Nephron progenitor cell (in vitro differentiated cells): ENCODE data around the gene PLXND1.

ENCODE experiments used
- DNase-seq: peaks from one replicate; pipeline ENCODE4 v3.0.0; 2021
- H3K27ac Mint-ChIP-seq: 2 replicates; pipeline ENCODE4 v1.8.0; 2021; ENCODE audit warnings: mild to moderate bottlenecking, moderate library complexity, mixed read lengths
- H3K27me3 Mint-ChIP-seq: 2 replicates; pipeline ENCODE4 v1.8.0; 2021; ENCODE audit warnings: mild to moderate bottlenecking, low read depth, mixed read lengths; ENCODE audit not compliant: poor library complexity
- H3K36me3 Mint-ChIP-seq: 2 replicates; pipeline ENCODE4 v1.8.0; 2021; ENCODE audit warnings: low read depth, mixed read lengths
- H3K4me1 Mint-ChIP-seq: 2 replicates; pipeline ENCODE4 v1.8.0; 2021; ENCODE audit warnings: mixed read lengths
- H3K4me3 Mint-ChIP-seq: 2 replicates; pipeline ENCODE4 v1.8.0; 2021; ENCODE audit warnings: mild to moderate bottlenecking, moderate library complexity, mixed read lengths
- H3K9me3 Mint-ChIP-seq: 2 replicates; pipeline ENCODE4 v1.8.0; 2021; ENCODE audit warnings: mild to moderate bottlenecking, moderate library complexity, mixed read lengths
- TF ChIP-seq, protein P1 (sequence below): fragments of 200-600 bp; sonication (generic); IDR thresholded peaks from 2 replicates; pipeline ENCODE4 v1.5.0; 2021; ENCODE audit warnings: antibody characterized with exemption

Gene PLXND1

DNA sequence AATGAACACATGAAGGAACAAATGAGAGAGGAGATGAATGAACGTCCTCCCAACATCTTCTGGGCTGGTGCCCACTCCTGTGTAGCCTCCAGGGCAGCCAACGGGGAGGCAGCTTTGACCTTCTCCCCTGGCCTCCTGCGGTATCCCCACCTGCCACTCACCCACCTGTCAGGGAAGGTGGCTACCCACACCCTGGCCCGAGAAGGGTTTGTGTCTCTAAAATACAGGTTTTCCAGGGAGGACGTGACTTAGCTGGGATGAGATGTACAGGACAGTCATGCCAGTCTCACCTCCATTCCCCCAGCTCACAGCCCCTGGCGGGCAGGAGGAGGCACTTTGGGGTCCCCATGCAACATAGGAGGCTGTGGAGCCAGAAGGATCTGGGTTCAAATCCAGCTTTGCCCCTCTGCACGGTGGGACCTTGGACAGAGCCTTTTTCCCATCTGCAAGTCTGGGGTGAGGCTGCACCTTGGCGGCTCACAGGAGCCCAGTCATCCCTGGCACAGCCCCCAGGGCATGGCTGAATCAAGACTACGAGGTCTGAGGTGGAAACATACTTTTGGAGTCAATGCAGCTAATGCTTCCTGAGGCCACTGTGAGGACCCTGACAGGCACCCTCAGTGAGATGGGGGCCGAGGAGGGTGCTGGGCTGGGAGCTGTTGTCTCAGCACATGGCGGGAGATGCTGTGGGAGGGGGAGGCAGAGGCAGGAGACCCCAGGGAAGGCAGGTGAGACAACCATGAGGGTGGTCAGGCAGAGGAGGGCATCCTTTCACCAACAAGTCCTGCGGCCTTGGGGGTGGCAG lies 11.1 kb upstream of the PLXND1 start:
- H3K9me3 Mint-ChIP-seq: no peaks in the 10 kb centered on the region
- DNase-seq: no peak
- H3K4me3 Mint-ChIP-seq: no peak overlapping the region
- TF ChIP-seq, protein P1, sequence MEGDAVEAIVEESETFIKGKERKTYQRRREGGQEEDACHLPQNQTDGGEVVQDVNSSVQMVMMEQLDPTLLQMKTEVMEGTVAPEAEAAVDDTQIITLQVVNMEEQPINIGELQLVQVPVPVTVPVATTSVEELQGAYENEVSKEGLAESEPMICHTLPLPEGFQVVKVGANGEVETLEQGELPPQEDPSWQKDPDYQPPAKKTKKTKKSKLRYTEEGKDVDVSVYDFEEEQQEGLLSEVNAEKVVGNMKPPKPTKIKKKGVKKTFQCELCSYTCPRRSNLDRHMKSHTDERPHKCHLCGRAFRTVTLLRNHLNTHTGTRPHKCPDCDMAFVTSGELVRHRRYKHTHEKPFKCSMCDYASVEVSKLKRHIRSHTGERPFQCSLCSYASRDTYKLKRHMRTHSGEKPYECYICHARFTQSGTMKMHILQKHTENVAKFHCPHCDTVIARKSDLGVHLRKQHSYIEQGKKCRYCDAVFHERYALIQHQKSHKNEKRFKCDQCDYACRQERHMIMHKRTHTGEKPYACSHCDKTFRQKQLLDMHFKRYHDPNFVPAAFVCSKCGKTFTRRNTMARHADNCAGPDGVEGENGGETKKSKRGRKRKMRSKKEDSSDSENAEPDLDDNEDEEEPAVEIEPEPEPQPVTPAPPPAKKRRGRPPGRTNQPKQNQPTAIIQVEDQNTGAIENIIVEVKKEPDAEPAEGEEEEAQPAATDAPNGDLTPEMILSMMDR: no peak
- H3K4me1 Mint-ChIP-seq: peaks cover 47% of the 10 kb centered on the region
- no peak overlapping the region for H3K27ac Mint-ChIP-seq
- H3K36me3 Mint-ChIP-seq: no peaks in the 10 kb centered on the region
- peaks cover 15% of the 10 kb centered on the region for H3K27me3 Mint-ChIP-seq

DNA sequence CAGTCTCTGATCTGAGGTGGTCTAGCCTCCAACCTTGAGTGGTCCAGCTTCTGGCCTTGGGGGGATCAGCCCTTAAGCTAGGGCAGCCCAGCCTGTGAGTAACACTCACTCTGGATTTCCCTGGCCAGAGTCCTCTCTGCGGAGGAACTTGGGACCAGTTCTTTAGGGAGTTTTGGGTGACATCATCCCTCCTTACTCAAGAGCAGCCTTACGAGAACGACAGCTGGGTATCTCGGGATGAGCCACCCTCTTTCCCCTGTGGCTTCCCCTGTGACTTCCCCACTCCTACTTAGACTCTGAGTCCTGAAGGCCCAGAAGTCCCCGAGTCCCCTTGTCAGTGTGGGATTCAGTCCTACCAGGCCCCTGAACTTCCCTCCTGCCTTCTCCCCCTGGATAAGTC lies 10.2 kb upstream of the PLXND1 start:
- H3K9me3 Mint-ChIP-seq: no peaks in the 10 kb centered on the region
- DNase-seq: no peak
- H3K27me3 Mint-ChIP-seq: peaks cover 15% of the 10 kb centered on the region
- TF ChIP-seq, protein P1: no peak
- H3K4me1 Mint-ChIP-seq: peaks cover 46% of the 10 kb centered on the region
- H3K36me3 Mint-ChIP-seq: no peaks in the 10 kb centered on the region
- no peak overlapping the region for H3K4me3 Mint-ChIP-seq
- no peak overlapping the region for H3K27ac Mint-ChIP-seq

DNA sequence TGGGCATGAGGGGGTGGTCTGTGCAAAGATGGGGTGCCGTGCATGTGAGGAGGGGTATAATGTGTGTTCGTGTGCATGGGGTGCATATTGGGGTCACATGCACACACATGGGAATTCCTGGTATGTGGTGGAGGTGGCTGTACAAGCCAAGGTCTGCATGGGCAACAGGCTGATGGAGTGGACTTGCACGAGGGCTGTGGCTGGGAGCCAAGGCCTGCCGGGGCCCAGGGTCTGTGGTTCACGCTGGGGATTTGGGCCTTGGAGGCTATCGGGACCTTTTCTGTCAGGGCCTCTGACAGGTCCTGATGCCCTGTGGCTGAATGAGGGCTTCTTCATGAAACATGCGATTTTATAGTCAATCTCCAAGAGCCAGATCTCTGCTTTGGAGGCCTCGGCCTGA lies 9.8 kb upstream of the PLXND1 start:
- Mint-ChIP-seq H3K36me3 (no peaks in the 10 kb centered on the region), H3K4me3 (no peak overlapping the region), H3K4me1 (peaks cover 45% of the 10 kb centered on the region), H3K9me3 (no peaks in the 10 kb centered on the region), H3K27me3 (peaks cover 15% of the 10 kb centered on the region), H3K27ac (no peak overlapping the region)
- TF ChIP-seq, protein P1: no peak
- DNase-seq: no peak

DNA sequence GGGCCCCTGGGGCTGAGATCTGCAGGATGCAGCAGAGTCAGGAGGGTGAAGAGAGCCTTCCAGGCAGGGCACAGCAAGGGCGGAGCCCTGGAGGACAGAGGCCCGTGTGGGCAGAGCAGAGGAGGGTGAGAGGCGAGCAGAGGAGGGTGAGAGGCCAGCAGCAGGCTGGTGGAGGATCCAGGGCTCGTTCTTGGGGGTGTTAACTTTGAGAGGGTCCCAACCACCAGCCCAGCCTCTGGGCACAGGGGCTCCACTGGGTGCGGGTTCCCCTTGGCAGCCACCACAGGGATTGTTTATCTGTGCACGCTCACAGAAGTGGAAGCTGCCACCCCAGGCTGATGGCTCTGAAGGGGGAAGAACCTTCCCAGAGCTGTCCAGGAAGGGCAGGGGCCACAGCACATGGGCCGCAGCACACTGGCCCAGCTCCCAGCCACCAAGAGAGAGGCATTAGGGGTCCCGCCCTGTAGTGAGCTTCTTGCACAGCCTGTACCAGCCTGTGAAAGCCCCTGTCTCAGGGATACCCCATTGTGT lies 9.3 kb upstream of the PLXND1 start:
- peaks cover 40% of the 10 kb centered on the region for H3K4me1 Mint-ChIP-seq
- no peak overlapping the region for H3K27ac Mint-ChIP-seq
- H3K36me3 Mint-ChIP-seq: no peaks in the 10 kb centered on the region
- TF ChIP-seq, protein P1: no peak
- no peaks in the 10 kb centered on the region for H3K9me3 Mint-ChIP-seq
- H3K27me3 Mint-ChIP-seq: peaks cover 15% of the 10 kb centered on the region
- no peak for DNase-seq
- no peak overlapping the region for H3K4me3 Mint-ChIP-seq

DNA sequence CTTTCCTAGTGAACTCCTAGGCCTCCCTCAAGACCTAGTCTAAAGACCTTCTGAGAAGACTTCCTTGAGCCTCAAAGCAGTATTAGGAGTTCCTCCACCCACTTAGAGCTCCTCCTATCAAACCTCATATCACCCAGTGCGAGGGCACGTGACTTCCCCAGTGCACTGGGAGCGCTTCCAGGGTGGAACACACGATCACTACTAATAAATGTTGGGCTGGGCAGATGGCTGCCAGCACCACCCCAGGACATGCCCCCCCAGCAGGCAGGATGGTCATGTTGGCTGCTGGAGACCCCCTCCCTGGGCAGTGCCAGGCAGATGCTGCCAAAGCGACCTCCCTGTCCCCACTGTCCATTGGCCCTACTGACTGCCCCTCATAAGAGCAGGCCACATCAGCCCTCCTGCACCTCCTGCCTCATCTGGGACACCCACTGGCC lies 8.5 kb upstream of the PLXND1 start:
- peaks cover 36% of the 10 kb centered on the region for H3K4me1 Mint-ChIP-seq
- no peak overlapping the region for H3K4me3 Mint-ChIP-seq
- TF ChIP-seq, protein P1: no peak
- DNase-seq: no peak
- H3K36me3 Mint-ChIP-seq: no peaks in the 10 kb centered on the region
- H3K27ac Mint-ChIP-seq: no peak overlapping the region
- H3K9me3 Mint-ChIP-seq: no peaks in the 10 kb centered on the region
- peaks cover 15% of the 10 kb centered on the region for H3K27me3 Mint-ChIP-seq

DNA sequence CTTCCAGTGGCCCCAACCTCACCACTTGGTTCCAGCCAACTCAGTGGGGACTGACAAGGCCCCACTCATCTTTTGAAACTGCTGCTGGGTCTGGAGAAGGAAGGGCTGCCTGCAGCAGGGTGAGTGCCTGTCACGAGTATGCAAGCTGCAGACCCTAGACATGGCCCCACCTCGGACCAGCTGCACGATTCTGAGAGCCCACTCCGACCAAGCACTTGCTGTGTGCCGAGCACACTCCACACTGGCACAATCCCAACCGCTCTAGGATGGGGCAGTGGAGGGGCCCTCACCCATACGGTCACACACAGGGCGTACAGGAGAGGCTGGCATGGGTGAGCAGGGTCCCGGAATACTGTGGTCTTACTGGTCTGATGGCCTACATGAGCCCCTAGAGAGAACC lies 8.0 kb upstream of the PLXND1 start:
- H3K36me3 Mint-ChIP-seq: no peaks in the 10 kb centered on the region
- no peak overlapping the region for H3K27ac Mint-ChIP-seq
- H3K4me3 Mint-ChIP-seq: no peak overlapping the region
- no peak for DNase-seq
- TF ChIP-seq, protein P1: no peak
- peaks cover 41% of the 10 kb centered on the region for H3K4me1 Mint-ChIP-seq
- no peaks in the 10 kb centered on the region for H3K9me3 Mint-ChIP-seq
- peaks cover 18% of the 10 kb centered on the region for H3K27me3 Mint-ChIP-seq
